GM12892 (cell line): ENCODE measurements around the gene AVEN.

ENCODE experiments used
- POLR2A ChIP-seq: IDR thresholded peaks from 2 replicates; pipeline ENCODE4 v1.6.1; 2011; ENCODE audit warnings: low read depth, low read length, control low read depth
- POLR2AphosphoS5 ChIP-seq: IDR thresholded peaks from 2 replicates; pipeline ENCODE4 v1.6.1; 2011; ENCODE audit warnings: low read depth, low read length, control low read depth
- TAF1 ChIP-seq: IDR thresholded peaks from 2 replicates; pipeline ENCODE4 v1.6.1; 2011; ENCODE audit warnings: low read depth, mild to moderate bottlenecking, control low read depth, low read length, borderline replicate concordance

GRCh38 chr15:34064438-34064837, 25.4 kb upstream of the AVEN start:
- TF ChIP-seq POLR2A (no peak), POLR2AphosphoS5 (no peak), TAF1 (no peak)
